ENCODE results near the gene ARMH2. TPM values are rescaled to one million over a fixed set of nuclear protein-coding genes. Genes with fewer than 3 reads are reported as not detected.
A peak's percentile ranks its signal among the peaks of the same experiment; 100 is the strongest.

ARMH2 gene
- total RNA-seq (1.8 TPM), polyA plus RNA-seq (under 1 TPM in 2 of 4 donors, not detected in 2; 0.27 to 0.29 TPM)

- H3K9me3 ChIP-seq (ENCODE audit: control insufficient read depth in 2 of 2, low read length in 2 of 2) = no peaks in the 10 kb centered on the region
- H3K27me3 Mint-ChIP-seq = peaks cover 4% of the 10 kb centered on the region
- DNase-seq (no peak), ATAC-seq (ENCODE audit: low read depth in 2 of 2) (no peak)
- peaks cover 0 to 9% (median 6%) of the 10 kb centered on the region in 4 donors for H3K4me1 Mint-ChIP-seq
- peak within 1 kb of the TSS in 2 of 3 donors; percentile 3 to 67 for H3K27ac Mint-ChIP-seq
- H3K36me3 ChIP-seq (ENCODE audit: control insufficient read depth, insufficient read depth, low read length) = peaks cover 19% of the 10 kb centered on the region
- H3K27me3 ChIP-seq (ENCODE audit: control insufficient read depth, insufficient read depth, low read length) = no peaks in the 10 kb centered on the region
- H3K27ac ChIP-seq (ENCODE audit: insufficient read depth, low read length, poor library complexity, severe bottlenecking) = no peak within 1 kb of the TSS
- peak within 1 kb of the TSS in 1 of 4 donors; percentile 3 for H3K4me3 Mint-ChIP-seq
- peaks cover 17% of the 10 kb centered on the region for H3K36me3 Mint-ChIP-seq
- H3K4me1 ChIP-seq (ENCODE audit: control insufficient read depth, insufficient read depth, low read length, poor library complexity, severe bottlenecking) = no peaks in the 10 kb centered on the region
- no peak within 1 kb of the TSS for H3K4me3 ChIP-seq (ENCODE audit: low read depth, low read length)
- no peaks in the 10 kb centered on the region for H3K9me3 Mint-ChIP-seq
Observed at GRCh38 chr6:24798740-24799540, at the start of gene ARMH2. ARMH2 (minus strand) TSS chr6:24798917; CDS start chr6:24798857, 60 bp downstream.

- no peaks in the 10 kb centered on the region for H3K27me3 ChIP-seq (ENCODE audit: control insufficient read depth, insufficient read depth, low read length)
- H3K4me3 ChIP-seq (ENCODE audit: low read depth, low read length) = no peak overlapping the region
- peaks cover 95% of the 10 kb centered on the region for H3K36me3 ChIP-seq (ENCODE audit: control insufficient read depth, insufficient read depth, low read length)
- ATAC-seq (ENCODE audit: low read depth in 2 of 2) (no peak), DNase-seq (no peak)
- no peaks in the 10 kb centered on the region for H3K4me1 ChIP-seq (ENCODE audit: control insufficient read depth, insufficient read depth, low read length, poor library complexity, severe bottlenecking)
- H3K27ac ChIP-seq (ENCODE audit: insufficient read depth, low read length, poor library complexity, severe bottlenecking) = no peak overlapping the region
- Mint-ChIP-seq H3K36me3 (peaks cover 76% of the 10 kb centered on the region), H3K4me3 (no peak overlapping the region), H3K4me1 (peaks cover 9 to 38% (median 23%) of the 10 kb centered on the region in 4 donors), H3K27me3 (no peaks in the 10 kb centered on the region), H3K27ac (peak overlapping the region in 1 of 3 donors; percentile 59), H3K9me3 (no peaks in the 10 kb centered on the region)
- no peaks in the 10 kb centered on the region for H3K9me3 ChIP-seq (ENCODE audit: control insufficient read depth in 2 of 2, low read length in 2 of 2)
Observed at GRCh38 chr6:24848461-24848860, 49.7 kb upstream of the ARMH2 start.

- peaks cover 95% of the 10 kb centered on the region for H3K36me3 ChIP-seq (ENCODE audit: control insufficient read depth, insufficient read depth, low read length)
- ATAC-seq (ENCODE audit: low read depth in 2 of 2) = no peak
- peaks cover 76% of the 10 kb centered on the region for H3K36me3 Mint-ChIP-seq
- no peaks in the 10 kb centered on the region for H3K9me3 Mint-ChIP-seq
- no peak overlapping the region for H3K4me3 ChIP-seq (ENCODE audit: low read depth, low read length)
- no peak for DNase-seq
- H3K9me3 ChIP-seq (ENCODE audit: control insufficient read depth in 2 of 2, low read length in 2 of 2) = no peaks in the 10 kb centered on the region
- no peak overlapping the region for H3K4me3 Mint-ChIP-seq
- H3K27ac ChIP-seq (ENCODE audit: insufficient read depth, low read length, poor library complexity, severe bottlenecking) = no peak overlapping the region
- peaks cover 9 to 48% (median 22%) of the 10 kb centered on the region in 4 donors for H3K4me1 Mint-ChIP-seq
- H3K27me3 Mint-ChIP-seq = no peaks in the 10 kb centered on the region
- H3K27me3 ChIP-seq (ENCODE audit: control insufficient read depth, insufficient read depth, low read length) = no peaks in the 10 kb centered on the region
- H3K27ac Mint-ChIP-seq = peak overlapping the region in 2 of 3 donors; percentile 44 to 89
- peaks cover 3% of the 10 kb centered on the region for H3K4me1 ChIP-seq (ENCODE audit: control insufficient read depth, insufficient read depth, low read length, poor library complexity, severe bottlenecking)
Observed at GRCh38 chr6:24847402-24847801, 48.7 kb upstream of the ARMH2 start.

GRCh38 chr6:24845578-24845977, 46.9 kb upstream of the ARMH2 start:
- ATAC-seq (ENCODE audit: low read depth in 2 of 2) (no peak), DNase-seq (no peak)
- no peaks in the 10 kb centered on the region for H3K27me3 Mint-ChIP-seq
- Histone ChIP-seq H3K27ac (ENCODE audit: insufficient read depth, low read length, poor library complexity, severe bottlenecking) (no peak overlapping the region), H3K27me3 (ENCODE audit: control insufficient read depth, insufficient read depth, low read length) (no peaks in the 10 kb centered on the region), H3K4me1 (ENCODE audit: control insufficient read depth, insufficient read depth, low read length, poor library complexity, severe bottlenecking) (peaks cover 16% of the 10 kb centered on the region), H3K4me3 (ENCODE audit: low read depth, low read length) (no peak overlapping the region), H3K36me3 (ENCODE audit: control insufficient read depth, insufficient read depth, low read length) (peaks cover 97% of the 10 kb centered on the region), H3K9me3 (ENCODE audit: control insufficient read depth in 2 of 2, low read length in 2 of 2) (no peaks in the 10 kb centered on the region)
- no peak overlapping the region for H3K4me3 Mint-ChIP-seq
- H3K4me1 Mint-ChIP-seq = peaks cover 17 to 67% (median 34%) of the 10 kb centered on the region in 4 donors
- peaks cover 75% of the 10 kb centered on the region for H3K36me3 Mint-ChIP-seq
- peak overlapping the region in 2 of 3 donors; percentile 74 to 83 for H3K27ac Mint-ChIP-seq
- no peaks in the 10 kb centered on the region for H3K9me3 Mint-ChIP-seq

GRCh38 chr6:24844903-24845302, 46.2 kb upstream of the ARMH2 start:
- H3K4me3 Mint-ChIP-seq = peak overlapping the region in 2 of 4 donors; percentile 19 to 24
- Histone ChIP-seq H3K4me1 (ENCODE audit: control insufficient read depth, insufficient read depth, low read length, poor library complexity, severe bottlenecking) (peaks cover 23% of the 10 kb centered on the region), H3K36me3 (ENCODE audit: control insufficient read depth, insufficient read depth, low read length) (peaks cover 97% of the 10 kb centered on the region), H3K4me3 (ENCODE audit: low read depth, low read length) (no peak overlapping the region), H3K27ac (ENCODE audit: insufficient read depth, low read length, poor library complexity, severe bottlenecking) (no peak overlapping the region), H3K27me3 (ENCODE audit: control insufficient read depth, insufficient read depth, low read length) (no peaks in the 10 kb centered on the region), H3K9me3 (ENCODE audit: control insufficient read depth in 2 of 2, low read length in 2 of 2) (no peaks in the 10 kb centered on the region)
- H3K27ac Mint-ChIP-seq = peak overlapping the region in 2 of 3 donors; percentile 71 to 74
- DNase-seq = no peak
- no peaks in the 10 kb centered on the region for H3K27me3 Mint-ChIP-seq
- H3K9me3 Mint-ChIP-seq = peaks cover 0 to under 1% (median 0%) of the 10 kb centered on the region in 7 donors
- H3K36me3 Mint-ChIP-seq = peaks cover 75% of the 10 kb centered on the region
- no peak for ATAC-seq (ENCODE audit: low read depth in 2 of 2)
- peaks cover 19 to 72% (median 33%) of the 10 kb centered on the region in 4 donors for H3K4me1 Mint-ChIP-seq

GRCh38 chr6:24844061-24844460, 45.3 kb upstream of the ARMH2 start:
- no peak for DNase-seq
- H3K4me1 Mint-ChIP-seq = peaks cover 18 to 77% (median 37%) of the 10 kb centered on the region in 4 donors
- peak overlapping the region in 1 of 4 donors; percentile 40 for H3K4me3 Mint-ChIP-seq
- no peaks in the 10 kb centered on the region for H3K27me3 Mint-ChIP-seq
- H3K9me3 Mint-ChIP-seq = peaks cover 0 to 1% (median 0%) of the 10 kb centered on the region in 7 donors
- H3K36me3 ChIP-seq (ENCODE audit: control insufficient read depth, insufficient read depth, low read length) = peaks cover 96% of the 10 kb centered on the region
- peaks cover 75% of the 10 kb centered on the region for H3K36me3 Mint-ChIP-seq
- no peak overlapping the region for H3K27ac ChIP-seq (ENCODE audit: insufficient read depth, low read length, poor library complexity, severe bottlenecking)
- no peaks in the 10 kb centered on the region for H3K27me3 ChIP-seq (ENCODE audit: control insufficient read depth, insufficient read depth, low read length)
- peaks cover 23% of the 10 kb centered on the region for H3K4me1 ChIP-seq (ENCODE audit: control insufficient read depth, insufficient read depth, low read length, poor library complexity, severe bottlenecking)
- ATAC-seq (ENCODE audit: low read depth in 2 of 2) = no peak
- no peak overlapping the region for H3K4me3 ChIP-seq (ENCODE audit: low read depth, low read length)
- no peaks in the 10 kb centered on the region for H3K9me3 ChIP-seq (ENCODE audit: control insufficient read depth in 2 of 2, low read length in 2 of 2)
- H3K27ac Mint-ChIP-seq = peak overlapping the region in 2 of 3 donors; percentile 5 to 73

GRCh38 chr6:24840187-24840586, 41.5 kb upstream of the ARMH2 start:
- Histone ChIP-seq H3K4me1 (ENCODE audit: control insufficient read depth, insufficient read depth, low read length, poor library complexity, severe bottlenecking) (peaks cover 23% of the 10 kb centered on the region), H3K36me3 (ENCODE audit: control insufficient read depth, insufficient read depth, low read length) (peaks cover 84% of the 10 kb centered on the region), H3K9me3 (ENCODE audit: control insufficient read depth in 2 of 2, low read length in 2 of 2) (no peaks in the 10 kb centered on the region), H3K27ac (ENCODE audit: insufficient read depth, low read length, poor library complexity, severe bottlenecking) (no peak overlapping the region), H3K27me3 (ENCODE audit: control insufficient read depth, insufficient read depth, low read length) (no peaks in the 10 kb centered on the region), H3K4me3 (ENCODE audit: low read depth, low read length) (no peak overlapping the region)
- peak overlapping the region in 2 of 4 donors; percentile 33 to 53 for H3K4me3 Mint-ChIP-seq
- peak overlapping the region in 2 of 3 donors; percentile 70 to 86 for H3K27ac Mint-ChIP-seq
- H3K4me1 Mint-ChIP-seq = peaks cover 26 to 86% (median 40%) of the 10 kb centered on the region in 4 donors
- peaks cover 67% of the 10 kb centered on the region for H3K36me3 Mint-ChIP-seq
- ATAC-seq (ENCODE audit: low read depth in 2 of 2) (no peak), DNase-seq (no peak)
- H3K27me3 Mint-ChIP-seq = no peaks in the 10 kb centered on the region
- peaks cover 0 to 1% (median 0%) of the 10 kb centered on the region in 7 donors for H3K9me3 Mint-ChIP-seq
